GM18867 (cell line): ENCODE data around the gene GNB1L.

Experiments
- ATAC-seq: cut with Tn5 transposase; IDR thresholded peaks from one replicate; pipeline ENCODE4 v1.9.1; 2021; ENCODE audit warnings: mild to moderate bottlenecking, moderate library complexity; ENCODE audit not compliant: unreplicated experiment

GNB1L gene

DNA sequence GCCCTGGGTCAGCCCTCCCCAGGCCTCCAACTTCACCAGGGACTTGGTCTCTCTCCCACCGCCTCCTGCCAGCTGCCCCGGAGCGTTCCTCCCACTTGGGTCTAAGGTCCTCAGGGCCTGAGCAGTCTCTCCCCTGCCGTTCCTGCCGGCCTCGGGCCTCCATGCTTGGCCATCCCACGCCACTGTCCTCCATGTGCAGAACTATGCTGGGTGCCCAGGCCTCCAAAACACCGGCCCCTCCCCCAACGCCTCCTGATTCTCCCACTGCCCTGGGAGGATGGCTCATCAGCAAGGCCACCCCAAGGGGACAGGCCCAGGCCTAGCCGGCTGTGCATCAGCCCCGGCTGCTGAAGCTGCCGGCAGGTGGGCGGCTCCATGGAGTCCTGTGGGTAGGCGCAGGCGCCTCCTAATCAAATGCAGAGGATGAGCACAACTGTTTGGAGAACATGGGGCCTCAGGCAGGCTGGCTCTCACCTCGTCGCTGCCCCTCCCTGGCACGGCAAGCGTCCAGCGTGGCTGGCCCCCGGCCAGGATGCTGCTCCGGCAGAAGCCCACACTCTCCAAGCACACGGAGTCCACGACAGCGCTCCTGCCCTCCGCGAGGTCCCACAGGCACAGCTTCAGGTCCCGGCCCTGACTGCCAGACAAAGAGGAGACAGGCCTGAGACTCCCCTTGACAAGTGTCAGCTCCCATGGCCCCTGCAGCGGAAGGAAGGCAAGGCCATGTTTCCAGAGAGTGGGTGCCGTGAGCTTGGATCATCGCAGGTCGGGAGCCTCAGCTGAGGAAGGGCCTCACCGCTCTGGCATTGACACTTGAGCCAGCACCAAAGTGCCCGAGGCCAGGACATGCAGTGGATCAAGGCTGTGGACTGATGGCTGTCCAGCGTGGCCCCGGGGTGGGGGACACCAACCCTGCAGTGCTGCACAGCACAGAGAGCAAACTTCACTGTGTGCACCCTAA is 42.6 kb downstream of the GNB1L start:
- ATAC-seq: no peak

DNA sequence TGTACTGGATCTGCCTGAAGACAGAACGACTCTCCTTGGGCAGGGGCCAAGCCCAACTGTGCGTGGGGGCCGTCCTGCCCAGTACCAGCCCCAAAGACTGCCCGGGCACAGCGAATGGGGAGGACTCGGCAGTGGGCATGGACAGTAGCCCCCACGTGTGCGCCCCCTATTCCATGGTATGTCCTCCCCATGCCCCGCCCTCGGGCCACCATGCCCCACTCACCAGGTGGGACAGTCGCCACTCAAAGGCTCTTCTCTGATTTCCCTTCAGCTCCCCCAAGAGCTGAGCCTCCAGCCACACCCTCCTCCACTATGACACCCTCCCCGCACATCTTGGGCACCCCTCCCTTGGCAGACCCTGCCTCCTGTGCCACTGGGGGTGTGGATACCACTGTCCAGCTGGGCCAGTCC is 43.5 kb downstream of the GNB1L start:
- ATAC-seq: no peak

DNA sequence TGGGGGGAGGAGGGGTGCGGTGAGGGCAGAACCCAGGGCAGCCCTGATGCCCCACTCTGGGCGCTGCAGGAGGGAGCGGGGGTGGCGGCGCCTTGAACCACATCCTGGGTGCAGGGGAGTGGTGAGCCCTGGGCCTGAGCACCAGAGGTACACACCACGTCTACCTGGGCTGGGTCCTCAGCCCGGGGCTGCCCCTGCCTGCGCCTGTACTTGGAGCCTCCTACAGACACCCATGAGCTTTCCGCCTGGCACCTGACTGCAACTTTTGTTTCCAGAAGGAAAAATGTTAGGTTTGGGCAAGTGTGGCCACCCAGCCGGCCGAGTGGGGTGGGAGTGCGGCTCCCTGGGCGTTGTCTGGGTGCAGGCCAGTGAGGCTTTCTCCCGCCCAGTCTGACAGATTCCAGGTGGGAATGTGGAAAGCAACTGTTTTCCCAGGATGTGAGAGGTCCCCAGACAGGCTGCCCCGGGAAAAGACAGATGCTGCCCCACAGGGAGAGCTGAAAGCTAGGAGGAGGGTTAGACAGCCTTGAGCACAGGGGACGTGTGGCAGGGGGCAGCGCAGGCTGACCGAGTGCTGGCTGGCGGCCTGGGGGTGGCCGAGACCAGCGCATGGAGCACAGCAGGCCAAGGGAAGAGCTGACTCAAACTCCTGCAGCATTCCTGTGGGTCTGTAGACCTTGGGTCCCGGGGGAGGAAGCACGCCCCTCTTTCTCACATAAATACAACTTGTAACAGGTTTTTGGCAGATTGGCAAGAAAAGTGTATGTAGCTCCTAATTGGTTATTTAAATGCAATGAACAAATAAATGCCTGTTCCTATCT is 44.1 kb downstream of the GNB1L start:
- ATAC-seq: no peak

DNA sequence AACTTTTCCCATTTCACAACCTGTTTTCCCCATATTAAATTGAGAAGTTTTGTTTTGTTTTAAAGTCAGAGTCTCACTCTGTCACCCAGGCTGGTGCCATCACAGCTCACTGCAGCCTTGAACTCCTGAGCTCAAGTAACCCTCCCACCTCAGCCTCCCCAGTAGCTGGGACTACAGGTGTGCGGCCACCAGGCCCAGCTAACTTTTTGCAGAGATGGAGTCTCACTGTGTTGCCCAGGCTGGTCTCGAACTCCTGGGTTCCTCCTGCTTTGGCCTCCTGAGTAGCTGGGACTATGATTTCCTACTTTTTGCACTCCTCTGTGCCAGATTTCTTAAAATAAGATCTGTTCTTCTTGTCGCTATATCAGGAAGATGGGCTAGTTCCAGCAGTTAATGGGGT is 44.9 kb downstream of the GNB1L start:
- ATAC-seq: no peak

DNA sequence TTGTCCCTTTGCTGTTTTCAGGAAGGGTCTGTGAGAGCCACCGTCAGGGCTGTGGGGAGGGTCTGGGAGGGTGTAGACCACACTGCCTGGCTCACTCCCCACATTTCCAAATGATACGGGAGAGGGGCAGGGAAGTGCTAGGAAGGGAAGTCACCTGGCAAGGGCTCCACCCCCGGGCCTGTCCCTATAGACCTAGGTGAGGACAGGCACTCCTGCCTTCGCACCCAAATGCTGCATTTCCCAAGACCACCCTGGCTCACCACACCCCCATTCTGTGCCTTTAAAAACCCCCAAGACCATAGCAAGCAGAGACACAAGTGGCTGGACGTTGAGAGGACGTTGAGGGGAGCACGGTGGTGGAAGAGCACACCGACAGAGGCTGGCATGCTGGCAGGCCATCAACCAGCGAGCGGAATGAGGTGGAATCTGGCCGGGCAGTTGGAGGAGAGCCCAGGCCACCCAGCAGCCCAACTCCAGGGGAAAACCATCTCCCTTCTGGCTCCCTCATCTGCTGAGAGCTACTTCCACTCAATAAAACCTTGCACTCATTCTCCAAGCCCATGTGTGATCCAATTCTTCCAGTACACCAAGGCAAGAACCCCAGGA is 45.7 kb downstream of the GNB1L start:
- ATAC-seq: no peak

DNA sequence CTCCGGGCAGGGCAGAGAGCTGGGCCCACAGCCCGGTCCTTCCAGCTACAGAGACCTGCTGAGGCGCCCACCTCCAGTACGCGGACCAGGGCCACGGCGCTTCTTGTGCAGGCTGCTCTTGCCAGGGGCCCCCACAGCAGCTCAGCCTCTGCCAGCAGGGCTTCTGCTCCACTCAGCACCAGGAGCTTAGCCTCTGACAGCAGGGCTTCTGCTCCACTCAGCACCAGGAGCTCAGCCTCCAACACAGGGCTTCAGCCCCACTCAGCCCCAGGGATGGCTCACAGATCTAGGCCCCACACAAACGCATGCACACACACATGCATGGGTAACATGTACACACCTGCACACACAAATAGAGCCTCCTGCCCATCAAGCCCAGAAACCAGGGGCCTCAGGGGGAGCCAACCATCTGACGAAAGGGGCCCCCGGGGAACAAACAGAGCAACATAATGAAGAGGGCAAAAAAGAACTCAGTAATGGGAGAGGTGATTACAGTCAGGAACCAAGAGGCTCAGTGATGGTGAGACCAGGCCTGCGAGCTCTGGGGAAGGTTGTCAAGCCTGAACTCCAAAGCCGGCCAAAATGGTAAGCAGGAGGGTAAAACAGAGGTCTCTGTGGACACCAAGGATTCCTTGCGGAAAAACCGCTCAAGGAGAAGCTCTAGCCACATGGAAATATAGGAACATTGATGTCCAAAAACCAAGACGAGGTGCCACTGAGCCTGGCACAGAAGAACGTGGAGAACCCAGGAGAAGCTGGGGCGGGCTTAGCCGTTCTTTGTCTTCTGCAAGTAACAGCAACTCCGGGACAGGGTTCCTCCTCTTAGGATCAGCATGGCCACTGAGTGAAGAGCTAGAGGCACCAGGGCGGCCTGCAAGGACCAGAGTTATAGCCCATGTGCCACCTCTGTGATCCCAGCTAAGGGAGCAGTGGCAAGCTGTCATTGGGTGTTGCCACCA is 46.5 kb downstream of the GNB1L start:
- ATAC-seq: no peak

DNA sequence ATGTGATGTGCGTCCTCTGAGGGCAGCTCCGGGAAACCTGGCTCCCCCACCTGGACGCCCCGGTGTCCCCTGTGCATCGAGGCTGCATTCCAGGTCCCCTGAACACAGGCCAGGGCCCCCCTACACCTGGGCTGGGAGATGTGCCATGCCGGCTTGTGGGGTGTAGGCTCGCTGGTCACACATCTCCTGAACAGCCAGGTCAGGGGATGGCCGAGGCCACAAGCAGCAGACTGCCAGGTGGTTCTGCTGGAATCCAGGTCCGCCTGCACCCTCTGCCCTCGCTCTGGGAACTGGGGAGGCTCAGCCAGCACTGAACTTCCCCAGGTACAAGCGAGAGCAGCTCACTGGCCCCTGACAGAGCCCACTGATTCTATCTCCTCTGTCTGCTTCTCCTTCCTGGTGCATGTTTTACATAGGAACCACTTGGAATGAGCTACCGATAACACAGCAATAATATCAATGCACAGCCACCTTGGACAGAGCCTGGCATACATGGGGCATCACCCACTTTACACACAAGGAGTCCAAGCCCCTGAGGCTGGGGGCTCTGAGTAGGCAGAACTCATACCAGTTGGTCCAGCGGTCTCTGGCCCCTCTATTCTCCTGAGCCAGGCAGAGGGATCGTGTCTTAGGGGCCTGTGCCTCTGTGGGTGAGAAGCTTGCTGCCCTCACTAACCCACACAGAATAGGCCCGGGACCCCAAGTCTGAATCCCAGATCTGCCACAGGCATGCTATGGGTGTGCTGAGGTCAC is 47.3 kb downstream of the GNB1L start:
- ATAC-seq: no peak

DNA sequence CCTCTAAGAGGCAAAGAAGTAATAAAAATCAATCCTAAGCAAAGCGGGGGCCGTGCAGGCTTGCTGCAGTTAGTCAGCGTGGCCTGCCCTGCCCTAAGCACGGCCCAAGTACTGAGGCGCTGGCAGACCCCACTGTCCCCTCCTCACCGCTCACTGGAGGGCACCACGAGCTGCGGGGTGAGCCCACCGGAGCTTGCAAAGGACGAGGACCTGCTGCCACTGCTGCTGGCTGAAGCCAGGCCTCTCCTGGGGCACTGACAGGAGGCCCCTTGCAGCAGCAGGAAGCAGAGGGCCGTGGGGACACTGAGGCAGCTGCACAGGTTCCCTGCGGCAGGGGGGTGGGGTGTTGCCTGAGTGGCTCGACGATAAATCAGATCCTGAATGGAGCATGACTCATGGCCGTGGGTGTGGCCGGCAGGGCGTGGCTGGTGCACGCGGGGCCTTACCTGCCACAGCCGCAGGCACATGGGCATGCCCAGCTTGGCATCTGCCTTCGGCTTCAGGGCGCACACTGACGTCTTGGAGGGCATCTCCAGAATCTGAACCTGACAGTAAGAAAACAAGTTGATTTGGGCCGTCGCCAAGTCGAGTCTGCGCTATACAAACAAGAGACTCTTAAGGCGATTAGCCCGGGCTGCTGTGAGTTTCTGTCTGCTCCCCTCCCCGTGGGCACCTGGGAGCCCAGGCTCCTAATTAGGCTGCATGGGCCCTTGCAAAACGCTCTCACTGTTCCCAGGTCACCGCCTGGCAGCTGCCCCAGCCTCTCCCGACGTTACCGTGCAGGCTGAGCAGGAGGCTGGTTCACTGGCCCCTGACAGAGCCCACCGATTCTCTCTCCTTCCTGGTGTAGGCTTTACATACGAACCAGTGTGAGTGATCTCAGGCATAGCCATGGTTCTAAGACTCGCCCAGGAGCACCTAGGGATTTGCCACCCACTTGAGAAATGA is 48.2 kb downstream of the GNB1L start:
- ATAC-seq: no peak

DNA sequence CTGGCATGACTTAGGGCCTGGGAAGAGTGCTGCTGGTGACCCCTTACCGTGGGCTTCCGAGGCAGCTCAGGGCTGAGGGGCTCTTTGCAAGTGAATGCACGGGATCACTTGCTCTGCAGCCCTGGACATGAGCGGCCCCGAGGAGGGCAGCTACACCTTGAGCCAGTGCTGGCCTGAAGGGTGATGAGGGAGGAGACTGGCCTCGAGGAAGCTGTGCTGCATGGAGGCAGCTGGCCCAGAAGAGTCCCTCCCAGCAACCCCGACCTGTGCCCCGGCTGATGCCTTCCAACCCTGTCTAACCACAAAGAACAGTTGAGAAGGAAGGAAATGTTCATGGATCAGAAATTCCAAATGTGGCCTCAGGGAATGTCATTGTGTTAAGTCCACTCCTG is 48.9 kb downstream of the GNB1L start:
- ATAC-seq: no peak

DNA sequence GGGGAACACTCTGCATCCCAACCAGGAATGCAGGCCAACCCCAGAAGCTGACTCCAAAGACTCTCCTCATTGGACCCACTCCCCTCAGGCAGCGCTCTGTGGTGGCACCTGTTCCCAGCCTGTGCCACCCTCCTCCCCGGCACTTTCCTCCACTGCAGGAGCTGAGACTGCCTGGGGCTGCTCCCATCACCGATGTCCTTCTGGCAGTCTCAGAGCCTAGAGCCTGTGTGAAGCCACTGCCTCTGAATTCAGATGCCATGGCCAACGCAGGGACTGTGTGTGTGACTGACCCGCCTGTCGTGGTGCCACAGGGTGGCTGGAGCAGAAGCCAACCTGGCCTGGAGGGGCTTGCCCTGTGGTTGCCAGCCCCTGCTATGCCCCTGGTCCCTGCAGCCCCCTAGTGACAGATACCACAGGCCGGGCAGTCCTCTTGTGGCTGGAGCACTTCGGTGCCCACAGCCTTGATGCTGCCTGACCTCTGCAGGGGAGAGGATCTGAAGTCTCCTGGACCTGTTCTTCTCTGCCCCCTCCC is 50.9 kb downstream of the GNB1L start:
- no peak for ATAC-seq

DNA sequence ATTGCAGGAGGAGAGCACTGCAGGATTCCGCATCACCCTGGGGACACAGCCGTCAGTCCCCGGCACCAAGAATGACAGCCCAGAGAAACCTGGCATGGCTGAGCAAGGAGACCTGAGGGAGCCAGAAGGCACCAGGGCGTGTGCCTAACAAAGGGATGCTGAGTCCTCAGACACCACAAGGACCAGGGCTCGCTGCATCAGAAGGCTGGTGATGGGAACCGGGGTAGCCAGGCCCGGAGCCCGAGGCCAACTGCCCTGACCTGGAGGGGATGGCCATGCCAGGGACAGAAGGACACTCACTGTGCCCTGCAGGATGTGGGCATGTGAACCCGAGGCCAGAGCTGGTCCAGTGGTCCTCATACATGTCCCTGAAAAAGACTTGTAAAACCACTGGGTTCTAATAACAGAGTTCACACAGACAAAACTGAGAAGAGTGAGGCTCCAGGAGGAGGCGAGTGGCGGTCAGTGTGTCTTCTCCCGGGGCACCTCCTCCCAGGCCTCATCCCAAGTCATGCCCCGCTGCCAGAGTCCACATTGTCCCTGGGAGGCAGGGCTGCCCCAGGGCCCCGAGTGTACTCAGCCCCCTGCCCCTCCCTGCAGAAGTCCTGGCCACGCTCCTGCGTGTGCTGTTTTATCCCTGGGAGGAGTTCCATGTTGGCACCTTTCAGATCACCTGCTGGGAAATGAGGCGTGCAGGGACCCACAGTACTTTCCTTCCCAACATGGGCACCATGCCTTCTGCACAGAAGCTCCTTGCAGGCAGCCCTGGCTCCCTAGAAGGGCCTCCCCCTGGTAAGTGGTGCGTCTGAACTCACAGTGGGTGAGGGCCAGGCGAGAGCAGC is 51.6 kb downstream of the GNB1L start:
- ATAC-seq: no peak

DNA sequence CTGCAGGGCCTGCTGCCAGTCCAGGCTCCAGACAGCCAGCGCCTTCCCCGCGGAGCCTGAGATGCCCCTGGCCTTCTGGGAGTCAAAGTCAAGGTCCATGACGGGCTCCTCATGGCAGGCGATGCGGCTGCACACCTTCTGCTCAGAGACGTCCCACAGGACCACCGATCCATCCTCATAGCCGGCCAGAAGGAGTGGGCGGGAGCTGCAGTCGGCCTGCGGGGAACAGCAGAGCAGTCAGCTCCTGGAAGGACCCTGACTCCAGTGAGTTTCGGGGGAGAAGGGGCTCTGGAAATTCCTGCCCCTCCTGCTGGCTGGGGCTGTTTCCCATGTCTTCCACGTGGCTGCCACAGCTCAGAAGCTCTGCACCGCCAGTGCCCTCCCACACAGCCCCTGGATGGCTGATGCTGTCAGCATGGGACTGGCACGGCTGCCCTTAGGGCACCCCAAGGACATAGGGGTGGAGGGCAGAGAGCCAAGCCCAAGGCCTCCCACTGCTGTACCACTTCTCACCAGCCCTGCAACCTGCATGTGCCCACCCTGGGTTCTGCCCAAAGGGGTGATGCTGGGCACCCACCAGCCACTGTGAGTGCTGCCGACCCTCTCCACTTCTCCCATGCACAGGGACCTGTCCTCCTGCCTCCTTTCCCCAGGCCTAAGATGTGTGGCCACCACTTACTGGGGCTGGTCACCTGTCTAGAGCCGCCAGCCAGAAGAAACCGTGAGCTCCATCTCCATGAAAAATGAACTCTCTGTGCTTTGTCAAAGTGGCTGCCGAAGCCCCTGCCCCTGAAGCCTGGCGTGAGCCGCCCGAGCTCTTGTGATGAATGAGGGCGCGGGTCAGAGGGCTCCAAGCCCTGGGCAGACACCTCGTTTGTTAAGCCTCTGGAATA is 52.4 kb downstream of the GNB1L start:
- no peak for ATAC-seq

DNA sequence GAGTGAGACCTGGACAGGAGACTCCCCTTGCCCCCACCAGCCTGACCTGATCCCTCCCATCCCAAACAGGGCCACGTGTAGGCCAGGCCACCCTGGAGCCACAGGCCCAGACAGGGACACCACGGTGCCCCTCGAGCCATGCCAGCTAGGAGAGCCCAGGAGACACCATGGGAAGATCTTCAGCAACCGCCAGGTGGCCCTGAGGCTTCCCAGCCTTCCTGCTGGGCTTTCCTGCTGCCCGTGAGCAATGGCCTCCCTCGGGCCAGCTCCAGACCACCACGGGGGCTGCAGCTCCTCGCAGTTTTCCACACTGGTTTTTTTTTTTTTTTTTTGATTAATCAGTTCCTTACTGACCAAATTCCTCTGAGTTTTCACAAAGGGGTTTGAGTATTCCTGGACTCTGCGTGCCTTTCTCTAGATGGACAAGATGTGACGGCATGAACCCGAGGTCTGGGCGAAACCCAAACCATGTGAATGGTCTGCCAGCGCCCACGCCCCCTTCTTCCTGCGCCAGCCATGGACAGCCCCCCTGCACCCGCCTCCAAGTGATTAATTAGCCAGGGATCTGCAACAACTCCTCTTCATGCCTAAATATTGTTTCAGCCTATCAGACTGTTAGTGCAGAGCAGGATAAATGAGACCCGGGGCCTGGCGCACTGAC is 53.2 kb downstream of the GNB1L start:
- ATAC-seq: no peak

DNA sequence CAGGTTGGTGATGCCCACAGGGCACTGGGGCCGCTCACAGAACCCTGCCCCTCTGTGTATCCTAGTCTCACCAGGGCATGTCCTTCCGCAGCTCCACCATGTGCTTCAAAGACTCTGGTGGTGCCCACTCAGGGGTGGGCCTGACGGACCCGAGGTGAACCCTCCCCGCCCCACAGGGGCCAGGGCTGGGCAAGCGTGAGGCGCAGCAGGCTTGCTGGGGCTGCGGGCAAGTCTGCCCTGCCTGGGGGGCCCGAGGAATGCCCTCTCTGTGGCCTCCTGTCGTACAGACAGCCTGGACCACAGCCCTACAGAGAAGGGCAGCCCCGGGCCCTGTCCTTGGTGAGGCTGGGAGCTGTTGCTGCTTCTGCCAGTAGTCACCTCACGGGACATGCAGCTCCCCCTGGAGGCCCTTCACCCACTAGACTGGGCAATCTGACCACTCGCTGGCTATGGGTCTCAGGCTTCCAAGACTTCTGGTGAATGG is 53.9 kb downstream of the GNB1L start:
- no peak for ATAC-seq

DNA sequence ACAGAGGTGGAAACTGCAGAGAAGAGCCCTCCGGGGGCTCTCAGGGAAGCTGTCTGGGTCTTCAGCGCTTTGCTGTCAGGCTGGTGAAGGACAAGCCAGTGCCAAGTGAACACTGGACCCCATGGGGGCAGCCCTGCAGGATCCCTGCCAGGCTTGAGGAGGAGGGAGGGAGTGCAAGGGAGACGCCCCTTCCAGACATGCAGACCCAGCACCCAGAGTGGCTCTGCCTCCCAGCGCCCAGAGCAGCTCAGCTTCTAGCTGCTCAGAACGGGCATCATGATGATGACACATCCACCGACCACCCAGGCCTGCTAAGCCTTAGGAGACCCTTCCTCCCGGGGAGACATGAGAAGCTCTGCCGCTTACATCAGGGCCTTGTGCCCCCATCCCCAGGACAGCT is 54.4 kb downstream of the GNB1L start:
- ATAC-seq: no peak
